Hematopoietic multipotent progenitor cell (in vitro differentiated cells): Measurements from ENCODE around the gene DSP. TPM values are rescaled to one million over a fixed set of nuclear protein-coding genes. Genes with fewer than 3 reads are reported as not detected.

Experiments used
- total RNA-seq: library from RNA; depleted of rRNA; stranded (reverse); fragments of >200 nt; gene quantifications from one replicate; pipeline ENCODE4 v1.2.3, GENCODE V29; 2012

Gene DSP
- total RNA-seq, 1 donor = under 0.01 TPM

Other genes starting within 250 kb of the DSP start
- gene SSR1, start 228.5 kb upstream of the DSP start, total RNA-seq = 25.3 TPM
- 1.1 TPM for gene CAGE1, start 151.9 kb upstream of the DSP start, total RNA-seq
- gene RIOK1, start 151.9 kb upstream of the DSP start, total RNA-seq = 16.2 TPM
- 7.5 TPM for gene SNRNP48, start 48.5 kb downstream of the DSP start, total RNA-seq
- 7.8 TPM for gene BMP6, start 184.4 kb downstream of the DSP start, total RNA-seq